Measurements from ENCODE around the gene SPC25. TPM values are rescaled to one million over a fixed set of nuclear protein-coding genes. Genes with fewer than 3 reads are reported as not detected.

SPC25 gene
- total and polyA plus RNA-seq, 4 donors, result 0.58 to 8.2 (median 2.1) TPM; not detected in 1

GRCh38 chr2:168895771-168896170, 5.5 kb upstream of the SPC25 start (continued):
- TF ChIP-seq REST (IDR thresholded peaks at IDR 0.05) (no peak), JUND (IDR thresholded peaks at IDR 0.05) (no peak)

GRCh38 chr2:168894720-168895119, 4.5 kb upstream of the SPC25 start:
- Histone ChIP-seq H3K27me3 (ENCODE audit: control insufficient read depth in 4 of 4, insufficient read depth in 4 of 4, low read length in 3 of 4) (no peaks in the 10 kb centered on the region), H3K27ac (ENCODE audit: low read depth in 1 of 2, low read length in 2 of 2) (no peak overlapping the region), H3K9me3 (ENCODE audit: control insufficient read depth in 4 of 4, low read length in 3 of 4) (no peaks in the 10 kb centered on the region), H3K36me3 (ENCODE audit: control insufficient read depth in 4 of 4, insufficient read depth in 3 of 4, low read depth in 1 of 4, low read length in 3 of 4) (no peaks in the 10 kb centered on the region), H3K4me3 (ENCODE audit: low read depth in 1 of 3, low read length in 3 of 3) (no peak overlapping the region), H3K4me1 (ENCODE audit: control insufficient read depth in 4 of 4, insufficient read depth in 4 of 4, low read length in 3 of 4) (peaks cover 6 to 29% (median 17%) of the 10 kb centered on the region in 4 donors), H3K9ac (ENCODE audit: low read depth in 1 of 2, low read length in 2 of 2) (no peak overlapping the region)
- no peak for DNase-seq (ENCODE audit: low spot score)
- TF ChIP-seq ATF3 (IDR thresholded peaks at IDR 0.05), result no peak
- peak; percentile 13 for TF ChIP-seq REST (IDR thresholded peaks at IDR 0.05)
- peak; percentile 17 for TF ChIP-seq MAX (IDR thresholded peaks at IDR 0.05)
- peak; percentile 55 for TF ChIP-seq HNF4G (IDR thresholded peaks at IDR 0.05)
- TF ChIP-seq JUND (IDR thresholded peaks at IDR 0.05), result peak in 1 of 2 donors; percentile 12
- TF ChIP-seq HNF4A (conservative IDR thresholded peaks at IDR 0.05), result peak; percentile 75 to 84
- TF ChIP-seq YY1 (IDR thresholded peaks at IDR 0.05), result peak; percentile 61
- peak; percentile 57 for TF ChIP-seq SP1 (IDR thresholded peaks at IDR 0.05)
- TF ChIP-seq GABPA (IDR thresholded peaks at IDR 0.05 in 1 of 2, conservative IDR thresholded peaks at IDR 0.05 in 1 of 2), result peak in 1 of 2 donors; percentile 16
- no peak for TF ChIP-seq TAF1 (conservative IDR thresholded peaks at IDR 0.05)
- no peak for TF ChIP-seq NR2F2 (IDR thresholded peaks at IDR 0.05)
- TF ChIP-seq RAD21 (IDR thresholded peaks at IDR 0.05), result peak in 1 of 2 donors; percentile 16
- no peak for TF ChIP-seq ZBTB33 (IDR thresholded peaks at IDR 0.05)
- peak; percentile 15 to 24 for TF ChIP-seq RXRA (IDR thresholded peaks at IDR 0.05)
